Prostate gland (tissue), 2 donors: ENCODE data around the gene CFAP90. TPM values are rescaled to one million over a fixed set of nuclear protein-coding genes. Genes with fewer than 3 reads are reported as not detected.
A peak's percentile ranks its signal among the peaks of the same experiment; 100 is the strongest.

ENCODE experiments used
- DNase-seq: peaks from one replicate; pipeline ENCODE4 v3.0.0-alpha.2; 2019; ENCODE audit warnings: low spot score
- H3K27ac ChIP-seq, 2 donors: fragments of 200-600 bp; sonication (generic); 2 replicates each; pipeline ENCODE4 v1.5.1; 2017 to 2019
- H3K27me3 ChIP-seq: fragments of 200-600 bp; sonication (generic); replicated peaks from 2 replicates; pipeline ENCODE4 v1.5.1; 2019; ENCODE audit not compliant: insufficient read depth
- H3K36me3 ChIP-seq, 2 donors: fragments of 200-600 bp; sonication (generic); 1 replicate in 1 of 2; 2 replicates in 1 of 2; pipeline versions ENCODE4 v1.5.1 to v1.8.1; 2017 to 2019
- H3K4me1 ChIP-seq: fragments of 200-600 bp; sonication (generic); replicated peaks from 2 replicates; pipeline ENCODE4 v1.5.1; 2019
- H3K4me3 ChIP-seq, 2 donors: fragments of 200-600 bp; sonication (generic); 2 replicates each; pipeline ENCODE4 v1.5.1; 2017 to 2019
- H3K9me3 ChIP-seq: fragments of 200-600 bp; sonication (generic); 2 replicates; pipeline ENCODE4 v1.5.1; 2017
- CTCF ChIP-seq, 4 experiments: fragments of 200-600 bp in 2 of 4; fragments of 450-650 bp in 2 of 4; sonication (generic) in 2 of 4; IDR thresholded peaks; 1 replicate in 3 of 4; 2 replicates in 1 of 4; pipeline ENCODE4 v1.5.1; 2016 to 2019; ENCODE audit warnings: antibody characterized with exemption in 4 of 4, mild to moderate bottlenecking in 2 of 4, moderate library complexity in 2 of 4
- POLR2A ChIP-seq: fragments of 450-650 bp; IDR thresholded peaks from one replicate; pipeline ENCODE4 v1.6.1; 2016; ENCODE audit warnings: antibody characterized with exemption, mild to moderate bottlenecking
- POLR2AphosphoS5 ChIP-seq: sonication (generic); formaldehyde crosslinking; IDR thresholded peaks from one replicate; pipeline ENCODE4 v1.6.1; 2017; ENCODE audit warnings: antibody characterized with exemption
- WGBS: methylation state at CpG from one replicate; pipeline ENCODE4 v1.1.5; 2018; 5-methylcytosine and 5-hydroxymethylcytosine counted together
- intact Hi-C: fragments of 100-400 bp; cut with DNase I; formaldehyde crosslinking; loops from one replicate; pipeline ENCODE4 v1.14.2; 2022
- total RNA-seq, 2 donors: library from RNA; depleted of rRNA; stranded (reverse); fragments of >200 nt; gene quantifications; one replicate each; pipeline ENCODE4 v1.1.0, GENCODE V29; 2016

Gene CFAP90
- total RNA-seq, 2 donors from 2014 or later = 0.87 to 1.1 TPM

- intact Hi-C loops = loop anchor here (10.0 kb wide), 1 partner anchor 1088 kb away; no protein-coding TSS in a partner anchor
- 77% methylated on average over 1 of the region's 1 CpG for WGBS
- H3K27me3 ChIP-seq = no peaks in the 10 kb centered on the region
- no peak for DNase-seq
- TF ChIP-seq POLR2AphosphoS5 = no peak
- TF ChIP-seq CTCF (IDR thresholded peaks at IDR 0.05) = no peak
- TF ChIP-seq POLR2A = no peak
- H3K9me3 ChIP-seq = no peaks in the 10 kb centered on the region
- no peaks in the 10 kb centered on the region for H3K4me1 ChIP-seq
- no peaks in the 10 kb centered on the region for H3K36me3 ChIP-seq
- H3K4me3 ChIP-seq = no peak overlapping the region
- peak overlapping the region; percentile 44 to 76 for H3K27ac ChIP-seq
These were observed 1.6 kb upstream of the CFAP90 start for GRCh38 chr5:7852542-7852941.

- H3K4me1 ChIP-seq = no peaks in the 10 kb centered on the region
- no peak overlapping the region for H3K4me3 ChIP-seq
- WGBS = 49% methylated on average over 8 of the region's 8 CpGs
- intact Hi-C loops = loop anchor here (10.0 kb wide), 1 partner anchor 1087 kb away; no protein-coding TSS in a partner anchor
- DNase-seq = peak; percentile 79
- no peaks in the 10 kb centered on the region for H3K27me3 ChIP-seq
- H3K9me3 ChIP-seq = no peaks in the 10 kb centered on the region
- TF ChIP-seq CTCF (IDR thresholded peaks at IDR 0.05) (no peak), POLR2AphosphoS5 (peak; percentile 87), POLR2A (no peak)
- H3K27ac ChIP-seq = peak overlapping the region; percentile 44 to 76
- H3K36me3 ChIP-seq = no peaks in the 10 kb centered on the region
These were observed 820 bp upstream of the CFAP90 start for GRCh38 chr5:7851617-7852289.

GRCh38 chr5:7851240-7851592, 283 bp upstream of the CFAP90 start:
- H3K27ac ChIP-seq = peak overlapping the region; percentile 41 to 44

GRCh38 chr5:7849681-7850394, 1.1 kb downstream of the CFAP90 start:
- TF ChIP-seq CTCF (IDR thresholded peaks at IDR 0.05) = peak in 2 of 4 experiments; percentile 18 to 26
- no peak for TF ChIP-seq POLR2AphosphoS5
- TF ChIP-seq POLR2A = no peak
- peak overlapping the region; percentile 41 to 44 for H3K27ac ChIP-seq
- 1% methylated on average over 29 of the region's 44 CpGs for WGBS

More at GRCh38 chr5:7851240-7851592, 283 bp upstream of the CFAP90 start:
- Histone ChIP-seq H3K36me3 (no peaks in the 10 kb centered on the region), H3K4me1 (no peaks in the 10 kb centered on the region), H3K4me3 (peak overlapping the region; percentile 37 to 61), H3K27me3 (no peaks in the 10 kb centered on the region), H3K9me3 (no peaks in the 10 kb centered on the region)
- TF ChIP-seq POLR2AphosphoS5 (no peak), CTCF (IDR thresholded peaks at IDR 0.05) (no peak), POLR2A (no peak)
- intact Hi-C loops = loop anchor here (10.0 kb wide), 1 partner anchor 1086 kb away; no protein-coding TSS in a partner anchor
- no peak for DNase-seq
- WGBS = 46% methylated on average over 16 of the region's 16 CpGs

More at GRCh38 chr5:7849681-7850394, 1.1 kb downstream of the CFAP90 start:
- Histone ChIP-seq H3K4me3 (peak overlapping the region; percentile 37 to 61), H3K27me3 (no peaks in the 10 kb centered on the region), H3K9me3 (no peaks in the 10 kb centered on the region), H3K4me1 (no peaks in the 10 kb centered on the region), H3K36me3 (no peaks in the 10 kb centered on the region)
- DNase-seq = peak; percentile 44
- intact Hi-C loops = loop anchor here (10.0 kb wide), 1 partner anchor 1085 kb away; no protein-coding TSS in a partner anchor
